Mesenteric fat pad (tissue), 1 donor: ENCODE results near the gene NXPE3. TPM values are rescaled to one million over a fixed set of nuclear protein-coding genes. Genes with fewer than 3 reads are reported as not detected.

ENCODE experiments used
- DNase-seq: peaks from one replicate; pipeline ENCODE4 v3.0.0-alpha.2; 2020; ENCODE audit warnings: low spot score
- total RNA-seq: library from RNA; stranded (reverse); fragmentation: NEBNext Ultra II Directional; extraction: Animal tissue kit (Norgen Biotek cat#: 25700); gene quantifications from one replicate; pipeline ENCODE4 v1.2.1, GENCODE V29; 2021
- donor health status: DM: yes; HTN: yes; CAD: no.

The NXPE3 gene
- total RNA-seq, 1 donor from 2014 or later: 11.0 TPM

GRCh38 chr3:101873619-101874018 lies 94.6 kb downstream of the NXPE3 start:
- no peak for DNase-seq

- DNase-seq: no peak
Observed at GRCh38 chr3:101876142-101876541, 97.1 kb downstream of the NXPE3 start.

Other genes starting within 250 kb of the NXPE3 start
- 21.2 TPM for gene TRMT10C, start 217.3 kb upstream of the NXPE3 start, total RNA-seq
- 101 TPM for gene PCNP, start 205.0 kb upstream of the NXPE3 start, total RNA-seq
- gene ZBTB11, start 102.1 kb upstream of the NXPE3 start, total RNA-seq: 15.1 TPM
- 734 TPM for gene RPL24, start 92.5 kb upstream of the NXPE3 start, total RNA-seq
- 6.2 TPM for gene CEP97, start 54.6 kb upstream of the NXPE3 start, total RNA-seq
- gene NFKBIZ, start 70.3 kb downstream of the NXPE3 start, total RNA-seq: 133 TPM